GM23248 (cell line): Measurements from ENCODE around the gene LAMP5.

ENCODE experiments used
- EZH2 ChIP-seq: fragments of 200-600 bp; sonication (generic); IDR thresholded peaks from 2 replicates; pipeline ENCODE4 v1.6.1; 2018; ENCODE audit warnings: antibody characterized with exemption, mild to moderate bottlenecking; ENCODE audit not compliant: insufficient read depth, poor library complexity, severe bottlenecking
- EZH2phosphoT487 ChIP-seq: fragments of 200-600 bp; sonication (generic); IDR thresholded peaks from 2 replicates; pipeline ENCODE4 v1.6.1; 2018; ENCODE audit warnings: antibody characterized with exemption, moderate library complexity, mild to moderate bottlenecking, low read depth; ENCODE audit not compliant: insufficient read depth

GRCh38 chr20:9506964-9507369, 7.4 kb upstream of the LAMP5 start:
- TF ChIP-seq EZH2 (no peak), EZH2phosphoT487 (no peak)
